NOMO-1 treated with dmso at 0.1 percent for 144 hours (cell line): ENCODE measurements around the gene FAM204A.

Source experiments
- DNase-seq: peaks from one replicate; lab custom pipeline; 2025; ENCODE audit not compliant: unreplicated experiment; lab: John Stamatoyannopoulos, UW

Gene FAM204A

GRCh38 chr10:118282670-118283069 is 59.5 kb downstream of the FAM204A start:
- DNase-seq = no peak

GRCh38 chr10:118278649-118279048 is 63.5 kb downstream of the FAM204A start:
- DNase-seq = no peak

GRCh38 chr10:118277871-118278270 is 64.3 kb downstream of the FAM204A start:
- DNase-seq = no peak

GRCh38 chr10:118276727-118277126 is 65.4 kb downstream of the FAM204A start:
- DNase-seq = no peak

- no peak for DNase-seq
Measured at GRCh38 chr10:118276204-118276603, 65.9 kb downstream of the FAM204A start.

GRCh38 chr10:118273662-118274061 is 68.5 kb downstream of the FAM204A start:
- no peak for DNase-seq

- no peak for DNase-seq
Measured at GRCh38 chr10:118272767-118273166, 69.4 kb downstream of the FAM204A start.

GRCh38 chr10:118272149-118272721 is 69.9 kb downstream of the FAM204A start:
- DNase-seq = no peak

- no peak for DNase-seq
Measured at GRCh38 chr10:118271671-118272070, 70.5 kb downstream of the FAM204A start.

- DNase-seq = no peak
Measured at GRCh38 chr10:118266098-118266748, 75.9 kb downstream of the FAM204A start.

GRCh38 chr10:118264838-118265470 is 77.2 kb downstream of the FAM204A start:
- no peak for DNase-seq

GRCh38 chr10:118264252-118264651 is 77.9 kb downstream of the FAM204A start:
- DNase-seq = no peak

- no peak for DNase-seq
Measured at GRCh38 chr10:118262538-118262937, 79.6 kb downstream of the FAM204A start.

- no peak for DNase-seq
Measured at GRCh38 chr10:118259288-118259906, 82.7 kb downstream of the FAM204A start.

- DNase-seq = no peak
Measured at GRCh38 chr10:118258285-118258684, 83.8 kb downstream of the FAM204A start.

- DNase-seq = no peak
Measured at GRCh38 chr10:118256825-118257570, 85.1 kb downstream of the FAM204A start.

- DNase-seq = no peak
Measured at GRCh38 chr10:118256209-118256608, 85.9 kb downstream of the FAM204A start.

GRCh38 chr10:118255355-118255754 is 86.8 kb downstream of the FAM204A start:
- DNase-seq = no peak

GRCh38 chr10:118254654-118255053 is 87.5 kb downstream of the FAM204A start:
- no peak for DNase-seq

GRCh38 chr10:118253397-118253796 is 88.7 kb downstream of the FAM204A start:
- DNase-seq = no peak

- DNase-seq = no peak
Measured at GRCh38 chr10:118251791-118252190, 90.3 kb downstream of the FAM204A start.
